IMR-90 (cell line): ENCODE measurements around the gene MGME1. TPM values are rescaled to one million over a fixed set of nuclear protein-coding genes. Genes with fewer than 3 reads are reported as not detected.

Experiments used
- ATAC-seq: fragments of 200-7000 bp; cut with Tn5 transposase; 2 replicates; pipeline ENCODE4 v1.9.1; 2020; ENCODE audit warnings: low read depth, mild to moderate bottlenecking, moderate library complexity
- BruUV-seq: library from RNA; stranded (reverse); fragments of 400-500 nt; replicated peaks from 2 replicates; lab custom pipeline; 2021; lab: Mats Ljungman, UMichigan
- CTCF ChIA-PET: fragments of 300-600 bp; formaldehyde crosslinking; extraction: SDS; loops from one replicate; lab custom pipeline; 2021; ENCODE audit warnings: antibody characterized with exemption; lab: Yijun Ruan, JAX
- POLR2A ChIA-PET: fragments of 300-600 bp; sonication (Branson Sonifier 250); formaldehyde crosslinking; loops from one replicate; lab custom pipeline; 2022; ENCODE audit warnings: antibody characterized with exemption; ENCODE audit not compliant: unreplicated experiment; lab: Charles Lee
- DNase-seq: peaks from one replicate; pipeline ENCODE4 v3.0.0; 2013
- H2AFZ ChIP-seq: replicated peaks from 2 replicates; pipeline ENCODE3; 2013; ENCODE audit warnings: low read length, mild to moderate bottlenecking; ENCODE audit not compliant: poor library complexity
- H2AK5ac ChIP-seq: 2 replicates; pipeline ENCODE4 v1.6.1; 2013; ENCODE audit warnings: low read depth, low read length, inconsistent platforms
- H2AK9ac ChIP-seq: replicated peaks from 2 replicates; pipeline ENCODE3; 2013; ENCODE audit warnings: mild to moderate bottlenecking, low read depth, low read length, moderate library complexity; ENCODE audit not compliant: poor library complexity
- H2BK120ac ChIP-seq: 2 replicates; pipeline ENCODE4 v1.6.1; 2013; ENCODE audit warnings: low read depth, low read length, inconsistent platforms
- H2BK15ac ChIP-seq: 3 replicates; pipeline ENCODE4 v1.6.1; 2013; ENCODE audit warnings: low read depth, low read length, inconsistent platforms
- H2BK20ac ChIP-seq: 2 replicates; pipeline ENCODE4 v1.6.1; 2013; ENCODE audit warnings: low read depth, mild to moderate bottlenecking, inconsistent platforms, low read length, moderate library complexity
- H2BK5ac ChIP-seq: 2 replicates; pipeline ENCODE4 v1.6.1; 2013; ENCODE audit warnings: mild to moderate bottlenecking, low read depth, low read length, inconsistent platforms; ENCODE audit not compliant: poor library complexity, severe bottlenecking
- H3K14ac ChIP-seq: replicated peaks from 2 replicates; pipeline ENCODE4 v1.6.1; 2013; ENCODE audit warnings: low read depth, low read length, inconsistent platforms
- H3K18ac ChIP-seq: 2 replicates; pipeline ENCODE4 v1.6.1; 2013; ENCODE audit warnings: low read depth, low read length, control low read depth
- H3K23ac ChIP-seq: 2 replicates; pipeline ENCODE4 v1.6.1; 2013; ENCODE audit warnings: low read depth, low read length, inconsistent platforms
- H3K27ac ChIP-seq: 2 replicates; pipeline ENCODE4 v1.5.1; 2013; ENCODE audit warnings: mild to moderate bottlenecking, control low read depth, low read length; ENCODE audit not compliant: insufficient read depth
- H3K27me3 ChIP-seq: 2 replicates; pipeline ENCODE4 v1.6.1; 2013; ENCODE audit warnings: low read length; ENCODE audit not compliant: control insufficient read depth, insufficient read depth
- H3K36me3 ChIP-seq: 2 replicates; pipeline ENCODE4 v1.6.1; 2013; ENCODE audit warnings: low read length, mixed read lengths; ENCODE audit not compliant: control insufficient read depth, insufficient read depth
- H3K4ac ChIP-seq: 2 replicates; pipeline ENCODE4 v1.6.1; 2013; ENCODE audit warnings: low read depth, low read length, inconsistent platforms
- H3K4me1 ChIP-seq: 2 replicates; pipeline ENCODE4 v1.6.1; 2013; ENCODE audit warnings: low read length, mixed read lengths; ENCODE audit not compliant: control insufficient read depth, insufficient read depth
- H3K4me2 ChIP-seq: 2 replicates; pipeline ENCODE4 v1.6.1; 2013; ENCODE audit warnings: low read depth, mild to moderate bottlenecking, control low read depth, low read length, moderate library complexity
- H3K4me3 ChIP-seq: 2 replicates; pipeline ENCODE4 v1.5.1; 2013; ENCODE audit warnings: low read depth, mild to moderate bottlenecking, control low read depth, low read length, moderate library complexity; ENCODE audit not compliant: insufficient read depth
- H3K56ac ChIP-seq: 2 replicates; pipeline ENCODE4 v1.6.1; 2013; ENCODE audit warnings: low read length, inconsistent platforms; ENCODE audit not compliant: insufficient read depth; ENCODE audit errors: extremely low read depth
- H3K79me1 ChIP-seq, 2 experiments: 2 replicates each; pipeline ENCODE4 v1.6.1; 2013; ENCODE audit warnings: low read length in 2 of 2, inconsistent platforms in 1 of 2, low read depth in 1 of 2
- H3K9ac ChIP-seq: 2 replicates; pipeline ENCODE4 v1.6.1; 2013; ENCODE audit warnings: low read depth, low read length, control low read depth
- H3K9me1 ChIP-seq: 2 replicates; pipeline ENCODE4 v1.6.1; 2013; ENCODE audit warnings: low read length, inconsistent platforms; ENCODE audit not compliant: insufficient read depth
- H3K9me3 ChIP-seq: 2 replicates; pipeline ENCODE4 v1.6.1; 2013; ENCODE audit warnings: low read length; ENCODE audit not compliant: control insufficient read depth, insufficient read depth
- H4K20me1 ChIP-seq: 2 replicates; pipeline ENCODE4 v1.6.1; 2013; ENCODE audit warnings: low read length, inconsistent platforms; ENCODE audit not compliant: insufficient read depth
- H4K5ac ChIP-seq: 2 replicates; pipeline ENCODE4 v1.6.1; 2013; ENCODE audit warnings: mild to moderate bottlenecking, low read depth, low read length, control low read depth
- H4K8ac ChIP-seq, 2 experiments: 2 replicates each; pipeline ENCODE4 v1.6.1; 2013; ENCODE audit warnings: low read depth in 2 of 2, low read length in 2 of 2, control low read depth in 1 of 2, inconsistent platforms in 1 of 2
- H4K91ac ChIP-seq: 2 replicates; pipeline ENCODE4 v1.6.1; 2013; ENCODE audit warnings: low read depth, low read length, inconsistent platforms; ENCODE audit not compliant: insufficient read depth
- BHLHE40 ChIP-seq: fragments of 150-350 bp; IDR thresholded peaks from 2 replicates; pipeline ENCODE4 v1.6.1; 2016; ENCODE audit warnings: mild to moderate bottlenecking, low read depth, low read length
- CEBPB ChIP-seq: IDR thresholded peaks from 2 replicates; pipeline ENCODE4 v1.6.1; 2012; ENCODE audit warnings: low read depth, low read length, improper control_type of control experiment
- CHD1 ChIP-seq: IDR thresholded peaks from 2 replicates; pipeline ENCODE4 v1.6.1; 2012; ENCODE audit warnings: low read depth, low read length, improper control_type of control experiment
- FOS ChIP-seq: fragments of 150-350 bp; IDR thresholded peaks from 2 replicates; pipeline ENCODE4 v1.6.1; 2016; ENCODE audit warnings: low read depth, low read length
- MAFK ChIP-seq: IDR thresholded peaks from 2 replicates; pipeline ENCODE4 v1.6.1; 2012; ENCODE audit warnings: low read depth, low read length, improper control_type of control experiment
- MAZ ChIP-seq: IDR thresholded peaks from 2 replicates; pipeline ENCODE4 v1.6.1; 2012; ENCODE audit warnings: low read depth, mild to moderate bottlenecking, low read length, improper control_type of control experiment, moderate library complexity, borderline replicate concordance
- MXI1 ChIP-seq: IDR thresholded peaks from 2 replicates; pipeline ENCODE4 v1.6.1; 2012; ENCODE audit warnings: low read depth, mild to moderate bottlenecking, low read length, moderate library complexity, borderline replicate concordance
- NFE2L2 ChIP-seq: fragments of 150-350 bp; IDR thresholded peaks from 2 replicates; pipeline ENCODE4 v1.6.1; 2016; ENCODE audit warnings: low read depth, mild to moderate bottlenecking, low read length
- POLR2A ChIP-seq: IDR thresholded peaks from 2 replicates; pipeline ENCODE4 v1.6.1; 2012; ENCODE audit warnings: mild to moderate bottlenecking, low read depth, low read length
- RAD21 ChIP-seq: IDR thresholded peaks from 2 replicates; pipeline ENCODE4 v1.6.1; 2012; ENCODE audit warnings: low read length, improper control_type of control experiment
- RCOR1 ChIP-seq: IDR thresholded peaks from 2 replicates; pipeline ENCODE4 v1.6.1; 2012; ENCODE audit warnings: mild to moderate bottlenecking, low read length, improper control_type of control experiment; ENCODE audit not compliant: insufficient replicate concordance
- RFX5 ChIP-seq: IDR thresholded peaks from 2 replicates; pipeline ENCODE4 v1.8.0; 2012; ENCODE audit warnings: low read depth, mild to moderate bottlenecking, low read length, moderate library complexity
- SMC3 ChIP-seq: fragments of 150-350 bp; IDR thresholded peaks from 2 replicates; pipeline ENCODE4 v1.6.1; 2016; ENCODE audit warnings: low read depth, mild to moderate bottlenecking, antibody characterized with exemption, low read length, moderate library complexity
- WGBS, 2 experiments: methylation state at CpG; one replicate each; pipeline versions ENCODE4 v1.1.5 to v1.1.7; 2013; ENCODE audit warnings: missing lambda C conversion rate in 2 of 2; ENCODE audit not compliant: insufficient read length in 1 of 2; ENCODE audit errors: extremely low coverage in 2 of 2; 5-methylcytosine and 5-hydroxymethylcytosine counted together
- dilution Hi-C: fragments of 300-500 bp; cut with HindIII; formaldehyde crosslinking; loops from one replicate; pipeline ENCODE4 v1.14.3; 2018; ENCODE audit warnings: low sequenced_read_pairs; ENCODE audit not compliant: unreplicated experiment
- in situ Hi-C: fragments of 300-500 bp; cut with MboI; formaldehyde crosslinking; loops from 3 replicates; pipeline ENCODE4 v1.14.3; 2019; ENCODE audit warnings: low sequenced_read_pairs, inconsistent platforms, mixed read lengths
- intact Hi-C: fragments of 100-400 bp; cut with micrococcal nuclease; formaldehyde crosslinking; loops from 2 replicates; pipeline ENCODE4 v1.10.0; 2022
- polyA plus RNA-seq, 3 experiments: library from polyadenylated mRNA; depleted of rRNA; stranded (reverse); fragments of >200 nt; gene quantifications; 2 replicates each; pipeline ENCODE4 v1.2.3, GENCODE V29; 2012; ENCODE audit warnings: low replicate concordance in 1 of 3
- total RNA-seq: library from RNA; depleted of rRNA; stranded (reverse); fragments of >200 nt; gene quantifications from 2 replicates; pipeline ENCODE4 v1.2.3, GENCODE V29; 2012
- TF ChIP-seq, protein P1 (sequence below): fragments of 150-350 bp; IDR thresholded peaks from 2 replicates; pipeline ENCODE4 v1.6.1; 2017; ENCODE audit warnings: mild to moderate bottlenecking, antibody characterized with exemption, low read length, low read depth
- TF ChIP-seq, protein P2 (sequence below): conservative IDR thresholded peaks from 2 replicates; pipeline ENCODE4 v1.5.1; 2012; ENCODE audit warnings: mild to moderate bottlenecking, low read depth, low read length, improper control_type of control experiment
- TF ChIP-seq, protein P3 (sequence below): fragments of 150-350 bp; IDR thresholded peaks from 2 replicates; pipeline ENCODE4 v1.6.1; 2016; ENCODE audit warnings: low read depth, mild to moderate bottlenecking, low read length, moderate library complexity, borderline replicate concordance

The MGME1 gene
- total and polyA plus RNA-seq, 2 of the 4 experiments (the other 2 are of a cell fraction) = 7.2 to 9.3 TPM

DNA sequence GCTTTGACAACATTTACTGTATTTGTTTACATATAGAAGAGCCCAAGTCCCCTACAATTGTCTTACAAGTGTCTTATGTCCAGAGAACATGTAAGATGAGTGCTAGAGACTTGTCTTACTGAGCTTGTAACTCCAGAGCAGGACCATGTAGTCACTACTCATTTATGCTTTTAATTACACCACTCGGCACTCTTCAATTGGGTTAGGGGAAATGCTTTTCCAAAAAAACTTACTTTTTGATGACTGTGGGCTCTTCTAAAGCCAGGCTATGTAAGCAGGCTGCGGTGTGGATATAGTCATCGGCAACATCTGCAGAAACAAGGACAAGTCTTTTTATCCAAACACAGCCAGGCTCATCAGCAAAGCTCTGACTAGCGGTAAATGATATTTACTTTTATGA lies 18.9 kb upstream of the MGME1 start:
- no peak overlapping the region for H2BK20ac ChIP-seq
- H3K79me1 ChIP-seq = peaks cover 54 to 72% of the 10 kb centered on the region in 2 experiments
- TF ChIP-seq RFX5 = no peak
- no peak for TF ChIP-seq SMC3
- TF ChIP-seq NFE2L2 = no peak
- no peak for TF ChIP-seq MAFK
- no peak for TF ChIP-seq MAZ
- TF ChIP-seq RAD21 = no peak
- TF ChIP-seq RCOR1 = no peak
- TF ChIP-seq CEBPB = no peak
- TF ChIP-seq, protein P1, sequence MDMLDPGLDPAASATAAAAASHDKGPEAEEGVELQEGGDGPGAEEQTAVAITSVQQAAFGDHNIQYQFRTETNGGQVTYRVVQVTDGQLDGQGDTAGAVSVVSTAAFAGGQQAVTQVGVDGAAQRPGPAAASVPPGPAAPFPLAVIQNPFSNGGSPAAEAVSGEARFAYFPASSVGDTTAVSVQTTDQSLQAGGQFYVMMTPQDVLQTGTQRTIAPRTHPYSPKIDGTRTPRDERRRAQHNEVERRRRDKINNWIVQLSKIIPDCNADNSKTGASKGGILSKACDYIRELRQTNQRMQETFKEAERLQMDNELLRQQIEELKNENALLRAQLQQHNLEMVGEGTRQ = no peak
- TF ChIP-seq POLR2A = no peak
- no peak for TF ChIP-seq BHLHE40
- no peak for TF ChIP-seq FOS
- no peak for TF ChIP-seq MXI1
- TF ChIP-seq, protein P2, sequence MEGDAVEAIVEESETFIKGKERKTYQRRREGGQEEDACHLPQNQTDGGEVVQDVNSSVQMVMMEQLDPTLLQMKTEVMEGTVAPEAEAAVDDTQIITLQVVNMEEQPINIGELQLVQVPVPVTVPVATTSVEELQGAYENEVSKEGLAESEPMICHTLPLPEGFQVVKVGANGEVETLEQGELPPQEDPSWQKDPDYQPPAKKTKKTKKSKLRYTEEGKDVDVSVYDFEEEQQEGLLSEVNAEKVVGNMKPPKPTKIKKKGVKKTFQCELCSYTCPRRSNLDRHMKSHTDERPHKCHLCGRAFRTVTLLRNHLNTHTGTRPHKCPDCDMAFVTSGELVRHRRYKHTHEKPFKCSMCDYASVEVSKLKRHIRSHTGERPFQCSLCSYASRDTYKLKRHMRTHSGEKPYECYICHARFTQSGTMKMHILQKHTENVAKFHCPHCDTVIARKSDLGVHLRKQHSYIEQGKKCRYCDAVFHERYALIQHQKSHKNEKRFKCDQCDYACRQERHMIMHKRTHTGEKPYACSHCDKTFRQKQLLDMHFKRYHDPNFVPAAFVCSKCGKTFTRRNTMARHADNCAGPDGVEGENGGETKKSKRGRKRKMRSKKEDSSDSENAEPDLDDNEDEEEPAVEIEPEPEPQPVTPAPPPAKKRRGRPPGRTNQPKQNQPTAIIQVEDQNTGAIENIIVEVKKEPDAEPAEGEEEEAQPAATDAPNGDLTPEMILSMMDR = no peak
- TF ChIP-seq CHD1 = no peak
- TF ChIP-seq, protein P3, sequence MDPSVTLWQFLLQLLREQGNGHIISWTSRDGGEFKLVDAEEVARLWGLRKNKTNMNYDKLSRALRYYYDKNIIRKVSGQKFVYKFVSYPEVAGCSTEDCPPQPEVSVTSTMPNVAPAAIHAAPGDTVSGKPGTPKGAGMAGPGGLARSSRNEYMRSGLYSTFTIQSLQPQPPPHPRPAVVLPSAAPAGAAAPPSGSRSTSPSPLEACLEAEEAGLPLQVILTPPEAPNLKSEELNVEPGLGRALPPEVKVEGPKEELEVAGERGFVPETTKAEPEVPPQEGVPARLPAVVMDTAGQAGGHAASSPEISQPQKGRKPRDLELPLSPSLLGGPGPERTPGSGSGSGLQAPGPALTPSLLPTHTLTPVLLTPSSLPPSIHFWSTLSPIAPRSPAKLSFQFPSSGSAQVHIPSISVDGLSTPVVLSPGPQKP = no peak
- peaks cover 73% of the 10 kb centered on the region for H3K36me3 ChIP-seq
- H2AK9ac ChIP-seq = no peak overlapping the region
- no peak overlapping the region for H3K18ac ChIP-seq
- no peak overlapping the region for H4K91ac ChIP-seq
- peaks cover 27% of the 10 kb centered on the region for H4K20me1 ChIP-seq
- no peak overlapping the region for H3K4ac ChIP-seq
- ChIA-PET POLR2A (no interaction called here), CTCF (interaction anchor here (2.8 kb wide), 1 partner anchor 11 kb away, joined by 7 read pairs; no protein-coding TSS in a partner anchor)
- no peak overlapping the region for H2BK5ac ChIP-seq
- no peak overlapping the region for H2AFZ ChIP-seq
- H2BK15ac ChIP-seq = no peak overlapping the region
- H3K4me1 ChIP-seq = no peaks in the 10 kb centered on the region
- no peaks in the 10 kb centered on the region for H3K9me3 ChIP-seq
- no peak overlapping the region for H4K8ac ChIP-seq
- no peak for DNase-seq
- no peak for ATAC-seq
- H3K27me3 ChIP-seq = no peaks in the 10 kb centered on the region
- no peak overlapping the region for H3K27ac ChIP-seq
- no peak overlapping the region for H3K14ac ChIP-seq
- H2AK5ac ChIP-seq = no peak overlapping the region
- dilution Hi-C loops = no loop called here
- H4K5ac ChIP-seq = no peak overlapping the region
- no TSS peak for BruUV-seq
- H3K4me3 ChIP-seq = no peak overlapping the region
- H3K9me1 ChIP-seq = no peaks in the 10 kb centered on the region; the same call in 1 of the 2 replicates
- H3K56ac ChIP-seq = no peak overlapping the region
- in situ Hi-C loops = no loop called here
- intact Hi-C loops = no loop called here
- no CpG with 5 or more reads among the region's 4 CpGs for WGBS, 2 experiments
- H3K9ac ChIP-seq = no peak overlapping the region
- H3K4me2 ChIP-seq = no peak overlapping the region
- H2BK120ac ChIP-seq = no peak overlapping the region
- H3K23ac ChIP-seq = no peak overlapping the region
